K562 (cell line): Measurements from ENCODE around the gene ZMYND15. TPM values are rescaled to one million over a fixed set of nuclear protein-coding genes. Genes with fewer than 3 reads are reported as not detected.
A peak's percentile ranks its signal among the peaks of the same experiment; 100 is the strongest.

Source experiments
- MECOM ChIP-seq: fragments of 250-450 bp; sonication (Bioruptor Pico); IDR thresholded peaks from 2 replicates; pipeline ENCODE4 v1.8.0; 2022; ENCODE audit warnings: inconsistent platforms
- MYNN ChIP-seq, 2 experiments: sonication (generic); formaldehyde crosslinking in 1 of 2; IDR thresholded peaks; 2 replicates each; pipeline versions ENCODE4 v1.5.0 to v1.6.1; 2016 to 2020; ENCODE audit warnings: antibody characterized with exemption in 1 of 2, missing genetic modification reagents in 1 of 2
- SMAD2 ChIP-seq: fragments of 150-350 bp; IDR thresholded peaks from 2 replicates; pipeline ENCODE4 v1.6.1; 2014; ENCODE audit warnings: low read depth, mild to moderate bottlenecking, low read length
- SNRNP70 ChIP-seq: fragments of 200-400 bp; formaldehyde crosslinking; optimal IDR thresholded peaks from 2 replicates; pipeline ENCODE3; 2017; ENCODE audit warnings: low read depth, low read length
- TEAD4 ChIP-seq, 2 experiments: sonication (generic) in 1 of 2; formaldehyde crosslinking in 1 of 2; IDR thresholded peaks; 2 replicates each; pipeline versions ENCODE4 v1.6.1 to v1.8.0; 2012 to 2022; ENCODE audit warnings: borderline replicate concordance in 1 of 2, inconsistent platforms in 1 of 2, low read length in 1 of 2, mild to moderate bottlenecking in 1 of 2, missing genetic modification reagents in 1 of 2
- ZNF140 ChIP-seq: fragments of 250-450 bp; sonication (Bioruptor Pico); IDR thresholded peaks from 2 replicates; pipeline ENCODE4 v1.8.0; 2021; ENCODE audit warnings: moderate library complexity, mild to moderate bottlenecking, inconsistent platforms
- ZNF507 ChIP-seq: conservative IDR thresholded peaks from 2 replicates; pipeline ENCODE4 v1.6.1; 2017; ENCODE audit warnings: missing genetic modification characterization, missing compliant biosample characterization
- polyA plus RNA-seq, 8 experiments: library from polyadenylated mRNA; depleted of rRNA in 4 of 8; stranded (reverse) in 5 of 8; unstranded in 3 of 8; fragments of >200 nt; fragmentation: Nextera tagmentation in 2 of 8; fragmentation: Illumina TruSeq in 1 of 8; extraction: Ambion mirVana in 2 of 8; extraction: Trizol in 1 of 8; gene quantifications; 2 replicates each; pipeline versions ENCODE4 v1.2.1 to v1.2.3, GENCODE V29; 2011 to 2014; ENCODE audit warnings: inconsistent platforms in 1 of 8, missing spikeins in 1 of 8
- total RNA-seq, 7 experiments: library from RNA; depleted of rRNA in 6 of 7; stranded (reverse); fragments of >200 nt in 6 of 7; fragmentation: Illumina TruSeq in 2 of 7; extraction: Trizol in 2 of 7; gene quantifications; 2 replicates each; pipeline versions ENCODE4 v1.2.1 to v1.2.3, GENCODE V29; 2011 to 2021; ENCODE audit warnings: low replicate concordance in 1 of 7
- TF ChIP-seq, protein P1 (sequence below), 2 experiments: fragments of 450-650 bp; IDR thresholded peaks; 2 replicates each; pipeline ENCODE4 v1.6.1; 2016; ENCODE audit warnings: mild to moderate bottlenecking in 2 of 2, borderline replicate concordance in 1 of 2, low read depth in 1 of 2, moderate library complexity in 1 of 2
- TF ChIP-seq, protein P2 (sequence below): fragments of 450-650 bp; IDR thresholded peaks from 2 replicates; pipeline ENCODE4 v1.6.1; 2014; ENCODE audit warnings: low read depth, mild to moderate bottlenecking, moderate library complexity, borderline replicate concordance
- TF ChIP-seq, protein P3 (sequence below): fragments of 450-650 bp; IDR thresholded peaks from 2 replicates; pipeline ENCODE4 v1.6.1; 2016; ENCODE audit warnings: low read depth, mild to moderate bottlenecking, moderate library complexity
- TF ChIP-seq, protein P4 (sequence below): fragments of 200-400 bp; formaldehyde crosslinking; IDR thresholded peaks from 2 replicates; pipeline ENCODE4 v1.6.1; 2017; ENCODE audit warnings: mild to moderate bottlenecking, low read depth, low read length, moderate library complexity

Gene ZMYND15
- total and polyA plus RNA-seq, 9 of the 15 experiments (the other 6 are each of a cell fraction or from before 2014, with no cell fraction given): 0.09 TPM; not detected in 8

DNA sequence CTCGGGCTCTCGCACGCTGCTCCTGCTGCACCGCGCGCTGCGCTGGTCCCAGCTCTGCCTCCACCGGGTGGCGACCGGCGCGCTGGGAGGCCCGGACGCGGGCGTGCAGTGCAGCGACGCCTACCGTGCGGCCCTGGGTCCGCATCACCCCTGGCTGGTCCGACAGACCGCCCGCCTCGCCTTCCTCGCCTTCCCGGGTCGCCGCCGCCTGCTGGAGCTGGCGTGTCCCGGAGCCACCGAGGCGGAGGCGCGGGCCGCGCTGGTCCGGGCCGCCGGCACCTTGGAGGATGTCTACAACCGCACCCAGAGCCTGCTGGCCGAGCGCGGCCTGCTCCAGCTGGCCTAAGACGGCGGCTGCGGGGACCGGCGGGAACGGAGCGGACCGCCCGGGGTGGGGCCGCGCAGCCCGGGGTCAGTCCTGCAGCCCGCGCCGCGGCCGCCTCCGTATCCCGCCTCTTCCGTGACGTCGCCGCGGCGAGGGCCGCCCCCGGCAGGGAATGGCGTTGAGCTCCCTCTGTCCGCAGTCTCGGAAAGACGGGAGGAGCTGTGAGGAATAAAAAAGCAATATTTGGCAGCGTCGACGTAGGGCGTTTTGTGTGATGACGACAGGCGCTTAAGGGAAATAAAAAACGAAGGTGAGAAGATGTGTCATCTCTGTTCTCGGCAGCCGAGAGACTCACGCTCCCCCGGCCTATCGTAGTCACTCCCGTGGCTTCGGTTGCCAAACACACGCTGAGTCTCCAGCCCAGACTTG is 50.5 kb downstream of the ZMYND15 start (continued):
- TF ChIP-seq, protein P1, sequence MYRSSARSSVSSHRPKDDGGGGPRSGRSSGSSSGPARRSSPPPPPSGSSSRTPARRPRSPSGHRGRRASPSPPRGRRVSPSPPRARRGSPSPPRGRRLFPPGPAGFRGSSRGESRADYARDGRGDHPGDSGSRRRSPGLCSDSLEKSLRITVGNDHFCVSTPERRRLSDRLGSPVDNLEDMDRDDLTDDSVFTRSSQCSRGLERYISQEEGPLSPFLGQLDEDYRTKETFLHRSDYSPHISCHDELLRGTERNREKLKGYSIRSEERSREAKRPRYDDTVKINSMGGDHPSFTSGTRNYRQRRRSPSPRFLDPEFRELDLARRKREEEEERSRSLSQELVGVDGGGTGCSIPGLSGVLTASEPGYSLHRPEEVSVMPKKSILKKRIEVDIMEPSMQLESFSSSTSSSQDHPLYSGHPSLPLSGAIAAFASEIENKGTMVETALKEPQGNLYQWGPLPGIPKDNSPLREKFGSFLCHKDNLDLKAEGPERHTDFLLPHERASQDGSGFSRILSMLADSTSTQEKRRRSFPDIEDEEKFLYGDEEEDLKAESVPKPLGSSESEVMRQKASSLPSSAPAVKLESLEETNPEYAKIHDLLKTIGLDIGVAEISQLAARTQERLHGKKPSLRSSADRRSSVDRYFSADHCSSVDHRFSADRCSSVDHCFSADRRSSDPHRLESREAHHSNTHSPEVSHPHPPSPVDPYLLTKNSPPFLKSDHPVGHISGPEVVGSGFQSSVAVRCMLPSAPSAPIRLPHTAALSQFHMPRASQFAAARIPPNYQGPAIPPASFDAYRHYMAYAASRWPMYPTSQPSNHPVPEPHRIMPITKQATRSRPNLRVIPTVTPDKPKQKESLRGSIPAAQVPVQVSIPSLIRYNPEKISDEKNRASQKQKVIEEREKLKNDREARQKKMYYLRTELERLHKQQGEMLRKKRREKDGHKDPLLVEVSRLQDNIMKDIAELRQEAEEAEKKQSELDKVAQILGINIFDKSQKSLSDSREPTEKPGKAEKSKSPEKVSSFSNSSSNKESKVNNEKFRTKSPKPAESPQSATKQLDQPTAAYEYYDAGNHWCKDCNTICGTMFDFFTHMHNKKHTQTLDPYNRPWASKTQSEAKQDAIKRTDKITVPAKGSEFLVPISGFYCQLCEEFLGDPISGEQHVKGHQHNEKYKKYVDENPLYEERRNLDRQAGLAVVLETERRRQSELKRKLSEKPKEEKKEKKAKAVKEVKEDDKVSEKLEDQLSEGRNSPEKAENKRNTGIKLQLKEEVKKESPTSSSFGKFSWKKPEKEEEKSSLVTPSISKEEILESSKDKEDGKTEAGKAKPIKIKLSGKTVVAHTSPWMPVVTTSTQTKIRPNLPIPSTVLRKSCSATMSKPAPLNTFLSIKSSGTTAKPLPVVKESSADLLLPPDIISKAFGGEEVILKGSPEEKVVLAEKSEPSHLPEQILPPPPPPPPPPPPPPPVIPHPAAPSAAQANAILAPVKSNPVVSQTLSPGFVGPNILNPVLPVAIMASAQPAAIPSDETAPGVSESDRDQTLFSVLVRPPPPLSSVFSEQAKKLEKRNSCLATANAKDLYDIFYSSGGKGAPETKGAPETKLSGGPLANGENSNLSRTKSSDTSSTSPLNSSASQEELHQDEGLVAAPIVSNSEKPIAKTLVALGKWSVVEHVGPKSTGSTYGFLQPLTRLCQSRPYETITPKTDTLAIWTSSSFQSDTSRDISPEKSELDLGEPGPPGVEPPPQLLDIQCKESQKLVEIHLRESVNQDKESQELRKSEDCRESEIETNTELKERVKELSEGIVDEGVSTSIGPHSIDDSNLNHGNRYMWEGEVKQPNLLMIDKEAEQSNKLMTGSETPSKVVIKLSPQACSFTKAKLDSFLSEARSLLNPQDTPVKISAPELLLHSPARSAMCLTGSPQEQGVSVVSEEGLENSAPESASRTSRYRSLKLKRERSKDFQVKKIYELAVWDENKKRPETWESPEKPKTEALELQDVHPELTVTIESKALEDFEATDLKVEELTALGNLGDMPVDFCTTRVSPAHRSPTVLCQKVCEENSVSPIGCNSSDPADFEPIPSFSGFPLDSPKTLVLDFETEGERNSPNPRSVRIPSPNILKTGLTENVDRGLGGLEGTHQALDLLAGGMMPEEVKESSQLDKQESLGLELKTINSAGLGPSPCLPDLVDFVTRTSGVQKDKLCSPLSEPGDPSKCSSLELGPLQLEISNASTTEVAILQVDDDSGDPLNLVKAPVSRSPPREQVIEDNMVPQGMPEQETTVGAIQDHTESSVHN (IDR thresholded peaks at IDR 0.05; ENCODE audit: borderline replicate concordance in 1 of 2, low read depth in 1 of 2): no peak
- TF ChIP-seq ZNF140 (no peak), SMAD2 (no peak), SNRNP70 (no peak), TEAD4 (IDR thresholded peaks at IDR 0.05; ENCODE audit: low read length) (0 out of 2 replicates have a peak, but pooled peaks have one; percentile 6), TEAD4 (CRISPR knock-in tag; IDR thresholded peaks at IDR 0.05; ENCODE audit: borderline replicate concordance) (no peak), MYNN (IDR thresholded peaks at IDR 0.05) (no peak), MYNN (CRISPR knock-in tag; IDR thresholded peaks at IDR 0.05) (no peak), ZNF507 (tag) (no peak), MECOM (CRISPR knock-in tag) (no peak)
- TF ChIP-seq, protein P2, sequence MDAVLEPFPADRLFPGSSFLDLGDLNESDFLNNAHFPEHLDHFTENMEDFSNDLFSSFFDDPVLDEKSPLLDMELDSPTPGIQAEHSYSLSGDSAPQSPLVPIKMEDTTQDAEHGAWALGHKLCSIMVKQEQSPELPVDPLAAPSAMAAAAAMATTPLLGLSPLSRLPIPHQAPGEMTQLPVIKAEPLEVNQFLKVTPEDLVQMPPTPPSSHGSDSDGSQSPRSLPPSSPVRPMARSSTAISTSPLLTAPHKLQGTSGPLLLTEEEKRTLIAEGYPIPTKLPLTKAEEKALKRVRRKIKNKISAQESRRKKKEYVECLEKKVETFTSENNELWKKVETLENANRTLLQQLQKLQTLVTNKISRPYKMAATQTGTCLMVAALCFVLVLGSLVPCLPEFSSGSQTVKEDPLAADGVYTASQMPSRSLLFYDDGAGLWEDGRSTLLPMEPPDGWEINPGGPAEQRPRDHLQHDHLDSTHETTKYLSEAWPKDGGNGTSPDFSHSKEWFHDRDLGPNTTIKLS: peak; percentile 87
- TF ChIP-seq, protein P3, sequence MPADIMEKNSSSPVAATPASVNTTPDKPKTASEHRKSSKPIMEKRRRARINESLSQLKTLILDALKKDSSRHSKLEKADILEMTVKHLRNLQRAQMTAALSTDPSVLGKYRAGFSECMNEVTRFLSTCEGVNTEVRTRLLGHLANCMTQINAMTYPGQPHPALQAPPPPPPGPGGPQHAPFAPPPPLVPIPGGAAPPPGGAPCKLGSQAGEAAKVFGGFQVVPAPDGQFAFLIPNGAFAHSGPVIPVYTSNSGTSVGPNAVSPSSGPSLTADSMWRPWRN: no peak
- TF ChIP-seq, protein P4, sequence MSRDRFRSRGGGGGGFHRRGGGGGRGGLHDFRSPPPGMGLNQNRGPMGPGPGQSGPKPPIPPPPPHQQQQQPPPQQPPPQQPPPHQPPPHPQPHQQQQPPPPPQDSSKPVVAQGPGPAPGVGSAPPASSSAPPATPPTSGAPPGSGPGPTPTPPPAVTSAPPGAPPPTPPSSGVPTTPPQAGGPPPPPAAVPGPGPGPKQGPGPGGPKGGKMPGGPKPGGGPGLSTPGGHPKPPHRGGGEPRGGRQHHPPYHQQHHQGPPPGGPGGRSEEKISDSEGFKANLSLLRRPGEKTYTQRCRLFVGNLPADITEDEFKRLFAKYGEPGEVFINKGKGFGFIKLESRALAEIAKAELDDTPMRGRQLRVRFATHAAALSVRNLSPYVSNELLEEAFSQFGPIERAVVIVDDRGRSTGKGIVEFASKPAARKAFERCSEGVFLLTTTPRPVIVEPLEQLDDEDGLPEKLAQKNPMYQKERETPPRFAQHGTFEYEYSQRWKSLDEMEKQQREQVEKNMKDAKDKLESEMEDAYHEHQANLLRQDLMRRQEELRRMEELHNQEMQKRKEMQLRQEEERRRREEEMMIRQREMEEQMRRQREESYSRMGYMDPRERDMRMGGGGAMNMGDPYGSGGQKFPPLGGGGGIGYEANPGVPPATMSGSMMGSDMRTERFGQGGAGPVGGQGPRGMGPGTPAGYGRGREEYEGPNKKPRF: no peak
